GM23338 (cell line): ENCODE data around the gene BARX1. TPM values are rescaled to one million over a fixed set of nuclear protein-coding genes. Genes with fewer than 3 reads are reported as not detected.

Source experiments
- ATAC-seq: fragments of 200-7000 bp; cut with Tn5 transposase; 3 replicates; pipeline ENCODE4 v1.9.1; 2020
- DNase-seq: peaks from one replicate; pipeline ENCODE4 v3.0.0-alpha.2; 2015; ENCODE audit warnings: low spot score
- H2AFZ ChIP-seq: fragments of 200-600 bp; sonication (generic); 2 replicates; pipeline ENCODE4 v1.8.0; 2016; ENCODE audit warnings: antibody characterized with exemption, mild to moderate bottlenecking, moderate library complexity
- H3F3A ChIP-seq: fragments of 200-600 bp; sonication (generic); replicated peaks from 2 replicates; pipeline ENCODE4 v1.8.0; 2017; ENCODE audit warnings: antibody characterized with exemption, mixed run types, low read depth
- H3K27ac ChIP-seq: fragments of 200-600 bp; sonication (generic); 2 replicates; pipeline ENCODE4 v1.6.1; 2016; ENCODE audit warnings: low read depth
- H3K27me3 ChIP-seq: fragments of 200-600 bp; sonication (generic); 2 replicates; pipeline ENCODE4 v1.8.0; 2016; ENCODE audit warnings: mild to moderate bottlenecking, mixed run types, moderate library complexity; ENCODE audit not compliant: insufficient read depth
- H3K36me3 ChIP-seq: fragments of 200-600 bp; sonication (generic); 2 replicates; pipeline ENCODE4 v1.8.0; 2016; ENCODE audit warnings: mild to moderate bottlenecking; ENCODE audit not compliant: insufficient read depth
- H3K4me1 ChIP-seq: fragments of 200-600 bp; sonication (generic); 2 replicates; pipeline ENCODE4 v1.8.0; 2016; ENCODE audit warnings: mild to moderate bottlenecking, moderate library complexity; ENCODE audit not compliant: insufficient read depth
- H3K4me2 ChIP-seq: fragments of 200-600 bp; sonication (generic); 2 replicates; pipeline ENCODE4 v1.7.1; 2017; ENCODE audit warnings: mixed run types
- H3K4me3 ChIP-seq: fragments of 200-600 bp; sonication (generic); 2 replicates; pipeline ENCODE4 v1.6.1; 2016; ENCODE audit warnings: mixed run types
- H3K79me2 ChIP-seq: fragments of 200-600 bp; sonication (generic); replicated peaks from 2 replicates; pipeline ENCODE4 v1.8.0; 2017; ENCODE audit warnings: mild to moderate bottlenecking; ENCODE audit not compliant: insufficient read depth
- H3K9me2 ChIP-seq: fragments of 200-600 bp; sonication (generic); 2 replicates; pipeline ENCODE4 v1.8.0; 2017; ENCODE audit not compliant: insufficient read depth
- H4K20me1 ChIP-seq: fragments of 200-600 bp; sonication (generic); replicated peaks from 2 replicates; pipeline ENCODE4 v1.8.0; 2017; ENCODE audit warnings: mild to moderate bottlenecking; ENCODE audit not compliant: insufficient read depth
- H3K27ac Mint-ChIP-seq: 2 replicates; pipeline ENCODE4 v1.8.0; 2020; ENCODE audit warnings: inconsistent platforms, mild to moderate bottlenecking, moderate library complexity, mixed read lengths
- H3K27me3 Mint-ChIP-seq: 3 replicates; pipeline ENCODE4 v1.8.0; 2022; ENCODE audit warnings: low read depth, mild to moderate bottlenecking, moderate library complexity, mixed read lengths, inconsistent platforms; ENCODE audit not compliant: insufficient read depth, poor library complexity
- H3K36me3 Mint-ChIP-seq: 3 replicates; pipeline ENCODE4 v1.8.0; 2021; ENCODE audit warnings: low read depth, mild to moderate bottlenecking, inconsistent platforms, moderate library complexity, mixed read lengths
- H3K4me1 Mint-ChIP-seq: 3 replicates; pipeline ENCODE4 v1.8.0; 2020; ENCODE audit warnings: mild to moderate bottlenecking, inconsistent platforms, mixed read lengths
- H3K4me3 Mint-ChIP-seq: 3 replicates; pipeline ENCODE4 v1.8.0; 2021; ENCODE audit warnings: moderate library complexity, mild to moderate bottlenecking, inconsistent platforms, mixed read lengths
- H3K9me3 Mint-ChIP-seq: 3 replicates; pipeline ENCODE4 v1.8.0; 2020; ENCODE audit warnings: moderate library complexity, mild to moderate bottlenecking, inconsistent platforms, mixed read lengths
- CREB1 ChIP-seq: fragments of 250-450 bp; sonication (Bioruptor Pico); IDR thresholded peaks from 2 replicates; pipeline ENCODE4 v1.5.0; 2020; ENCODE audit warnings: low read depth, mild to moderate bottlenecking, moderate library complexity
- CTCF ChIP-seq, 2 experiments: fragments of 200-600 bp in 1 of 2; sonication (generic) in 1 of 2; conservative IDR thresholded peaks; 2 replicates each; pipeline versions ENCODE4 v1.5.1 to v1.6.1; 2016 to 2017; ENCODE audit warnings: antibody characterized with exemption in 2 of 2, low read depth in 2 of 2, mild to moderate bottlenecking in 2 of 2, moderate library complexity in 1 of 2
- ETS1 ChIP-seq: IDR thresholded peaks from 2 replicates; pipeline ENCODE4 v1.6.1; 2016; ENCODE audit warnings: antibody characterized with exemption
- EZH2 ChIP-seq: fragments of 200-600 bp; sonication (generic); IDR thresholded peaks from one replicate; pipeline ENCODE4 v1.8.0; 2017; ENCODE audit warnings: antibody characterized with exemption, mild to moderate bottlenecking, low read depth; ENCODE audit not compliant: unreplicated experiment
- EZH2phosphoT487 ChIP-seq: fragments of 200-600 bp; sonication (generic); IDR thresholded peaks from one replicate; pipeline ENCODE4 v1.8.1; 2018; ENCODE audit warnings: antibody characterized with exemption; ENCODE audit not compliant: unreplicated experiment
- JUNB ChIP-seq: IDR thresholded peaks from one replicate; pipeline ENCODE4 v1.6.1; 2016; ENCODE audit warnings: antibody characterized with exemption; ENCODE audit not compliant: unreplicated experiment
- NANOG ChIP-seq: IDR thresholded peaks from 2 replicates; pipeline ENCODE4 v1.6.1; 2016; ENCODE audit warnings: antibody characterized with exemption, borderline replicate concordance
- POLR2AphosphoS5 ChIP-seq: IDR thresholded peaks from 2 replicates; pipeline ENCODE4 v1.6.1; 2016; ENCODE audit warnings: antibody characterized with exemption, low read depth
- STAT1 ChIP-seq: IDR thresholded peaks from one replicate; pipeline ENCODE4 v1.6.1; 2016; ENCODE audit warnings: antibody characterized with exemption; ENCODE audit not compliant: unreplicated experiment
- ZNF114 ChIP-seq: fragments of 250-450 bp; sonication (Bioruptor Pico); IDR thresholded peaks from 2 replicates; pipeline ENCODE4 v1.5.0; 2020; ENCODE audit warnings: mild to moderate bottlenecking, moderate library complexity
- ZNF331 ChIP-seq: fragments of 250-450 bp; sonication (Bioruptor Pico); IDR thresholded peaks from 2 replicates; pipeline ENCODE4 v1.5.0; 2020; ENCODE audit warnings: low read depth, mild to moderate bottlenecking, moderate library complexity
- ZNF462 ChIP-seq: fragments of 250-450 bp; sonication (Bioruptor Pico); IDR thresholded peaks from 2 replicates; pipeline ENCODE4 v1.5.0; 2020; ENCODE audit warnings: mild to moderate bottlenecking, moderate library complexity
- polyA plus RNA-seq: library from polyadenylated mRNA; unstranded; fragments of >200 nt; fragmentation: Nextera tagmentation; extraction: Ambion mirVana; gene quantifications from 2 replicates; pipeline ENCODE4 v1.2.1, GENCODE V29; 2016
- total RNA-seq: library from RNA; depleted of rRNA; stranded (reverse); fragments of >200 nt; shearing (Covaris generic); gene quantifications from 2 replicates; pipeline ENCODE4 v1.2.3, GENCODE V29; 2014

Gene BARX1
- total and polyA plus RNA-seq, 2 experiments from 2014 or later, result 0.87 to 1.6 TPM

GRCh38 chr9:93996367-93996766 is 41.2 kb upstream of the BARX1 start (continued):
- no peak for TF ChIP-seq CTCF (conservative IDR thresholded peaks at IDR 0.05; ENCODE audit: low read depth in 2 of 2)
- TF ChIP-seq POLR2AphosphoS5, result no peak
- no peak for TF ChIP-seq EZH2
- no peak for TF ChIP-seq ZNF331 (CRISPR knock-in tag)
- TF ChIP-seq ZNF114 (CRISPR knock-in tag), result no peak
- TF ChIP-seq JUNB, result no peak
- TF ChIP-seq EZH2phosphoT487, result no peak

GRCh38 chr9:93994545-93994944 is 39.4 kb upstream of the BARX1 start:
- ATAC-seq, result no peak
- H3F3A ChIP-seq, result no peaks in the 10 kb centered on the region
- Mint-ChIP-seq H3K9me3 (peaks cover 4% of the 10 kb centered on the region; the same call in 2 of the 3 replicates), H3K36me3 (no peaks in the 10 kb centered on the region; the same call in 2 of the 3 replicates), H3K27ac (no peak overlapping the region), H3K4me3 (no peak overlapping the region), H3K4me1 (0 out of 3 replicates have a peak, but pooled peaks cover 6% of the 10 kb centered on the region), H3K27me3 (no peaks in the 10 kb centered on the region)
- no peak overlapping the region for H3K4me3 ChIP-seq
- no peak overlapping the region for H2AFZ ChIP-seq
- H3K9me2 ChIP-seq, result no peaks in the 10 kb centered on the region
- no peaks in the 10 kb centered on the region for H4K20me1 ChIP-seq
- H3K4me1 ChIP-seq, result no peaks in the 10 kb centered on the region
- H3K79me2 ChIP-seq, result no peaks in the 10 kb centered on the region
- no peaks in the 10 kb centered on the region for H3K36me3 ChIP-seq
- no peak overlapping the region for H3K27ac ChIP-seq
- no peaks in the 10 kb centered on the region for H3K27me3 ChIP-seq
- DNase-seq, result no peak
- no peak overlapping the region for H3K4me2 ChIP-seq
- TF ChIP-seq ZNF462 (CRISPR knock-in tag) (no peak), POLR2AphosphoS5 (no peak), EZH2 (no peak), STAT1 (no peak), NANOG (no peak), EZH2phosphoT487 (no peak), ZNF114 (CRISPR knock-in tag) (no peak), CREB1 (no peak), ETS1 (no peak), JUNB (no peak), CTCF (conservative IDR thresholded peaks at IDR 0.05; ENCODE audit: low read depth in 2 of 2) (no peak)
